HepG2 (cell line): ENCODE results near the gene APPBP2. TPM values are rescaled to one million over a fixed set of nuclear protein-coding genes. Genes with fewer than 3 reads are reported as not detected.

Experiments used
- ATAC-seq: fragments of 200-7000 bp; cut with Tn5 transposase; 3 replicates; pipeline ENCODE4 v1.9.1; 2020; ENCODE audit warnings: mild to moderate bottlenecking, moderate library complexity
- BruUV-seq: library from RNA; stranded (reverse); fragments of 400-500 nt; replicated peaks from 2 replicates; lab custom pipeline; 2021; lab: Mats Ljungman, UMichigan
- CTCF ChIA-PET: fragments of 300-600 bp; formaldehyde crosslinking; extraction: SDS; loops from one replicate; lab custom pipeline; 2021; ENCODE audit warnings: low total read pairs, inconsistent platforms, low intra/inter-chr PET ratio; lab: Yijun Ruan, JAX
- POLR2A ChIA-PET: fragments of 350-600 bp; sonication (Branson Sonifier 250); formaldehyde crosslinking; loops from one replicate; lab custom pipeline; 2020; ENCODE audit warnings: antibody characterized with exemption, inconsistent platforms; lab: Yijun Ruan, JAX
- DNase-seq: peaks from one replicate; pipeline ENCODE4 v3.0.0-alpha.2; 2015; ENCODE audit warnings: low spot score
- FAIRE-seq: peaks from 3 replicates; lab custom pipeline; 2011; peaks lifted over from hg19 to GRCh38; lab: Jason Lieb, UNC
- H2AFZ ChIP-seq: one replicate; pipeline ENCODE4 v1.6.1; 2011; ENCODE audit warnings: low read length, inconsistent platforms
- H3K27ac ChIP-seq: fragments of 300-600 bp; 3 replicates; pipeline ENCODE4 v1.8.0; 2011; ENCODE audit warnings: mixed run types, mild to moderate bottlenecking, mixed read lengths, low read length, inconsistent platforms; ENCODE audit not compliant: insufficient read depth; ENCODE audit errors: extremely low read length
- H3K27me3 ChIP-seq, 2 experiments: fragments of 200-600 bp in 1 of 2; 2 replicates in 1 of 2; 3 replicates in 1 of 2; pipeline versions ENCODE4 v1.6.0 to v1.8.0; 2011; ENCODE audit warnings: low read length in 2 of 2, mild to moderate bottlenecking in 2 of 2, moderate library complexity in 2 of 2, inconsistent platforms in 1 of 2; ENCODE audit not compliant: insufficient read depth in 2 of 2, control insufficient read depth in 1 of 2
- H3K36me3 ChIP-seq, 2 experiments: fragments of 200-600 bp in 1 of 2; replicated peaks in 1 of 2; 2 replicates in 1 of 2; 3 replicates in 1 of 2; pipeline versions ENCODE4 v1.5.1 to v1.8.0; 2011; ENCODE audit warnings: low read length in 2 of 2, inconsistent platforms in 1 of 2; ENCODE audit not compliant: insufficient read depth in 2 of 2, control insufficient read depth in 1 of 2
- H3K4me1 ChIP-seq: 2 replicates; pipeline ENCODE4 v1.5.1; 2012; ENCODE audit warnings: low read length, inconsistent platforms; ENCODE audit not compliant: insufficient read depth
- H3K4me2 ChIP-seq: 2 replicates; pipeline ENCODE4 v1.6.0; 2011; ENCODE audit warnings: low read depth, low read length, inconsistent platforms
- H3K4me3 ChIP-seq, 3 experiments: fragments of 200-600 bp in 1 of 3; sonication (generic), shearing (Covaris generic) in 1 of 3; replicated peaks in 1 of 3; 2 replicates each; pipeline ENCODE4 v1.5.1; 2011 to 2016; ENCODE audit warnings: low read length in 3 of 3, inconsistent platforms in 2 of 3, low read depth in 2 of 3, mild to moderate bottlenecking in 2 of 3, control low read depth in 1 of 3, mixed read lengths in 1 of 3; ENCODE audit not compliant: insufficient read depth in 1 of 3
- H3K79me2 ChIP-seq: one replicate; pipeline ENCODE4 v1.6.1; 2011; ENCODE audit warnings: low read length, inconsistent platforms; ENCODE audit not compliant: insufficient read depth
- H3K9ac ChIP-seq: 2 replicates; pipeline ENCODE4 v1.6.0; 2011; ENCODE audit warnings: mild to moderate bottlenecking, low read depth, low read length, inconsistent platforms; ENCODE audit not compliant: insufficient read depth
- H3K9me3 ChIP-seq: 2 replicates; pipeline ENCODE4 v1.5.1; 2012; ENCODE audit warnings: mild to moderate bottlenecking, low read length
- H4K20me1 ChIP-seq: 2 replicates; pipeline ENCODE4 v1.6.0; 2011; ENCODE audit warnings: inconsistent platforms, mild to moderate bottlenecking, low read length, moderate library complexity; ENCODE audit not compliant: insufficient read depth
- ERF ChIP-seq: IDR thresholded peaks from 2 replicates; pipeline ENCODE4 v1.6.1; 2018; ENCODE audit warnings: missing biosample characterization, missing genetic modification reagents
- FOXA1 ChIP-seq, 2 experiments: fragments of 450-650 bp in 1 of 2; sonication (generic) in 1 of 2; formaldehyde crosslinking in 1 of 2; IDR thresholded peaks; 2 replicates each; pipeline versions ENCODE4 v1.4.0 to v1.6.1; 2016 to 2020; ENCODE audit warnings: missing genetic modification reagents in 1 of 2
- FUBP1 ChIP-seq: sonication (generic); formaldehyde crosslinking; IDR thresholded peaks from 2 replicates; pipeline ENCODE4 v1.5.1; 2020; ENCODE audit warnings: missing genetic modification reagents, mild to moderate bottlenecking, borderline replicate concordance
- GLI4 ChIP-seq: sonication (generic); formaldehyde crosslinking; IDR thresholded peaks from 2 replicates; pipeline ENCODE4 v1.5.1; 2020; ENCODE audit warnings: missing genetic modification reagents, mild to moderate bottlenecking, moderate library complexity, borderline replicate concordance
- HNRNPL ChIP-seq: fragments of 200-400 bp; formaldehyde crosslinking; IDR thresholded peaks from 2 replicates; pipeline ENCODE4 v1.6.1; 2017; ENCODE audit warnings: mild to moderate bottlenecking, low read depth, low read length
- KLF13 ChIP-seq: sonication (generic); formaldehyde crosslinking; IDR thresholded peaks from 2 replicates; pipeline ENCODE4 v1.4.0; 2020; ENCODE audit warnings: mild to moderate bottlenecking, missing genetic modification reagents
- MYC ChIP-seq: sonication (generic); formaldehyde crosslinking; IDR thresholded peaks from 2 replicates; pipeline ENCODE4 v1.9.0; 2021; ENCODE audit warnings: missing genetic modification reagents, borderline replicate concordance
- RBM39 ChIP-seq: fragments of 200-400 bp; formaldehyde crosslinking; IDR thresholded peaks from one replicate; pipeline ENCODE4 v1.6.1; 2018; ENCODE audit warnings: antibody characterized with exemption, mild to moderate bottlenecking, low read depth, low read length; ENCODE audit not compliant: poor library complexity, severe bottlenecking
- ZC3H4 ChIP-seq: sonication (generic); formaldehyde crosslinking; IDR thresholded peaks from 2 replicates; pipeline ENCODE4 v1.4.0; 2020; ENCODE audit warnings: missing genetic modification reagents, borderline replicate concordance
- ZNF235 ChIP-seq: sonication (generic); formaldehyde crosslinking; IDR thresholded peaks from 2 replicates; pipeline ENCODE4 v1.8.1; 2023; ENCODE audit warnings: mild to moderate bottlenecking, missing genetic modification reagents, borderline replicate concordance
- ZNF24 ChIP-seq: fragments of 450-650 bp; IDR thresholded peaks from 2 replicates; pipeline ENCODE4 v1.6.1; 2017; ENCODE audit warnings: antibody characterized with exemption, mild to moderate bottlenecking
- ZNF280B ChIP-seq: sonication (generic); formaldehyde crosslinking; IDR thresholded peaks from 2 replicates; pipeline ENCODE4 v1.5.0; 2020; ENCODE audit warnings: missing genetic modification reagents, mild to moderate bottlenecking, borderline replicate concordance
- ZNF558 ChIP-seq: sonication (generic); formaldehyde crosslinking; IDR thresholded peaks from 2 replicates; pipeline ENCODE4 v1.9.0; 2022; ENCODE audit warnings: mild to moderate bottlenecking, missing genetic modification reagents, borderline replicate concordance
- ZNF703 ChIP-seq: sonication (generic); formaldehyde crosslinking; IDR thresholded peaks from 2 replicates; pipeline ENCODE4 v1.5.1; 2020; ENCODE audit warnings: missing genetic modification reagents, mild to moderate bottlenecking, moderate library complexity, borderline replicate concordance
- ZNF766 ChIP-seq: sonication (generic); formaldehyde crosslinking; IDR thresholded peaks from 2 replicates; pipeline ENCODE4 v1.5.0; 2020; ENCODE audit warnings: missing genetic modification reagents, borderline replicate concordance
- ZNF883 ChIP-seq: sonication (generic); formaldehyde crosslinking; IDR thresholded peaks from 2 replicates; pipeline ENCODE4 v1.5.1; 2020; ENCODE audit warnings: mild to moderate bottlenecking, missing genetic modification reagents; ENCODE audit errors: not compliant biosample characterization
- WGBS: methylation state at CpG from one replicate; pipeline ENCODE4 v1.1.6; 2017; ENCODE audit warnings: low lambda C conversion rate; 5-methylcytosine and 5-hydroxymethylcytosine counted together
- in situ Hi-C: cut with HindIII; loops from 2 replicates; pipeline ENCODE4 v1.10.0; 2017; ENCODE audit warnings: low pct_unique_long_range_greater_than_20kb; ENCODE audit not compliant: extremely low pct_ligation_motif_present
- intact Hi-C: fragments of 100-400 bp; cut with micrococcal nuclease; formaldehyde crosslinking; loops from one replicate; pipeline ENCODE4 v1.10.0; 2022; ENCODE audit not compliant: unreplicated experiment
- polyA plus RNA-seq, 8 experiments: library from polyadenylated mRNA; depleted of rRNA in 3 of 8; stranded (reverse) in 7 of 8; unstranded in 1 of 8; fragments of >200 nt; fragmentation: Illumina TruSeq in 4 of 8; extraction: Trizol in 4 of 8; gene quantifications; 2 replicates each; pipeline versions ENCODE4 v1.2.1 to v1.2.3, GENCODE V29; 2011 to 2016; ENCODE audit warnings: low read depth in 4 of 8, missing spikeins in 1 of 8, mixed read lengths in 1 of 8; ENCODE audit not compliant: insufficient read depth in 1 of 8
- total RNA-seq, 5 experiments: library from RNA; depleted of rRNA; stranded (reverse); fragments of >200 nt; fragmentation: Illumina TruSeq; extraction: Trizol; gene quantifications; 2 replicates each; pipeline ENCODE4 v1.2.3, GENCODE V29; 2016; ENCODE audit warnings: low read depth in 1 of 5
- TF ChIP-seq, protein P1 (sequence below): IDR thresholded peaks from 2 replicates; pipeline ENCODE4 v1.6.1; 2016; ENCODE audit warnings: control low read depth

The APPBP2 gene
- total and polyA plus RNA-seq, 2 of the 13 experiments (the other 11 are each of a cell fraction or from before 2014, with no cell fraction given) = 17.5 to 45.8 TPM

DNA sequence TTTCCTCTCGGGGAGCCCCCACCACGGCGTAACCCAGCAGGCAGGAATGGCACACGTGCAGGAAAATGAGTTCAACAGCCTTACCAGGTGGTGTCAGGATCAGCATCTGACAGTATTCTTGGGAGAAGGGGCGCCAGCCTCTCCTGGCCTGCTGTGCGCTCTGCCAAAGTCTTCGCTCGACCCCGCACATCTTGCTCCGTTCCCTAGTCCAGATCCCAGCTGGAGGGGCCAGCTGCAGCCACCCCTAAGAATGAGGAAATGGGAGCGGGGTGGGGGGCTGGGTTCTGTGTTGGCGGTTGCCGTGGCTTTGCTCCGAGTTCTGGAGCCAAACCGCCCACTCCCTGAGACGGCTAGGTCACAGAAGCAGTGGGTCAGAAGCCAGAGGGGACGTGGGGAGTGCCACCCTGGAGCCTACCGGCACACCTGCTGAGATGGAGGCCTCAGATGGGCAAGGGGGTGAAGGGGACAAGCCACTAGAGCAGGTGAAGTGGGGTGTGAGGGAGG, 103.8 kb downstream of the APPBP2 start, which contains the start of gene CHCT1:
TSS of gene CHCT1 (plus strand) at position 328 of the 504 bp plus-strand sequence. CDS start at position 432, 104 bp downstream.
- intact Hi-C loops = no loop called here
- H4K20me1 ChIP-seq = no peaks in the 10 kb centered on the region
- no peak within 1 kb of the TSS for H2AFZ ChIP-seq
- WGBS = 45% methylated on average over 18 of the region's 18 CpGs
- peaks cover 4 to 15% of the 10 kb centered on the region in 2 experiments; a peak in 4 of 5 replicates for H3K27me3 ChIP-seq
- H3K4me3 ChIP-seq = peak within 1 kb of the TSS; percentile 14 to 52 (median 27); a peak in 5 of 6 replicates
- in situ Hi-C loops = no loop called here
- ATAC-seq (peak; percentile 14), FAIRE-seq (no peak), DNase-seq (no peak)
- no peaks in the 10 kb centered on the region for H3K79me2 ChIP-seq
- H3K27ac ChIP-seq = no peak within 1 kb of the TSS
- ChIA-PET POLR2A (no interaction called here), CTCF (interaction anchor here (0.8 to 2.6 kb wide), 2 partner anchors 14 to 220 kb away, joined by 3 to 12 read pairs; no protein-coding TSS in a partner anchor)
- H3K9me3 ChIP-seq = no peaks in the 10 kb centered on the region
- H3K9ac ChIP-seq = peak within 1 kb of the TSS; percentile 16; the same call in 1 of the 2 replicates
- no TSS peak for BruUV-seq
- H3K4me2 ChIP-seq = peak within 1 kb of the TSS; percentile 79
- peaks cover 12% of the 10 kb centered on the region; the same call in 1 of the 2 replicates for H3K4me1 ChIP-seq
- H3K36me3 ChIP-seq = no peaks in the 10 kb centered on the region
- TF ChIP-seq ZNF766 (CRISPR knock-in tag) = no peak
- no peak for TF ChIP-seq ZNF558 (CRISPR knock-in tag)
- 0 out of 2 replicates have a peak, but pooled peaks have one; percentile 22 for TF ChIP-seq GLI4 (CRISPR knock-in tag)
- TF ChIP-seq ZNF883 (CRISPR knock-in tag) = no peak
- 0 out of 2 replicates have a peak, but pooled peaks have one; percentile 17 for TF ChIP-seq ZNF280B
- no peak for TF ChIP-seq ZNF235 (CRISPR knock-in tag)
- no peak for TF ChIP-seq FOXA1 (IDR thresholded peaks at IDR 0.05)
- no peak for TF ChIP-seq FOXA1 (CRISPR knock-in tag; IDR thresholded peaks at IDR 0.05)
- no peak for TF ChIP-seq ERF
- no peak for TF ChIP-seq ZNF703
- TF ChIP-seq ZC3H4 (CRISPR knock-in tag) = no peak
- TF ChIP-seq MYC (CRISPR knock-in tag) = no peak
- 0 out of 2 replicates have a peak, but pooled peaks have one; percentile 25 for TF ChIP-seq HNRNPL
- TF ChIP-seq ZNF24 = no peak
- TF ChIP-seq, protein P1, sequence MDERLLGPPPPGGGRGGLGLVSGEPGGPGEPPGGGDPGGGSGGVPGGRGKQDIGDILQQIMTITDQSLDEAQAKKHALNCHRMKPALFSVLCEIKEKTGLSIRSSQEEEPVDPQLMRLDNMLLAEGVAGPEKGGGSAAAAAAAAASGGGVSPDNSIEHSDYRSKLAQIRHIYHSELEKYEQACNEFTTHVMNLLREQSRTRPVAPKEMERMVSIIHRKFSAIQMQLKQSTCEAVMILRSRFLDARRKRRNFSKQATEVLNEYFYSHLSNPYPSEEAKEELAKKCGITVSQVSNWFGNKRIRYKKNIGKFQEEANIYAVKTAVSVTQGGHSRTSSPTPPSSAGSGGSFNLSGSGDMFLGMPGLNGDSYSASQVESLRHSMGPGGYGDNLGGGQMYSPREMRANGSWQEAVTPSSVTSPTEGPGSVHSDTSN (CRISPR knock-in tag) = no peak
- no peak for TF ChIP-seq FUBP1 (CRISPR knock-in tag)
- no peak for TF ChIP-seq KLF13 (CRISPR knock-in tag)
- no peak for TF ChIP-seq RBM39
